H1 (cell line): Measurements from ENCODE around the gene ENTPD5. TPM values are rescaled to one million over a fixed set of nuclear protein-coding genes. Genes with fewer than 3 reads are reported as not detected.

Experiments
- CTCF ChIA-PET: fragments of 300-600 bp; sonication (Branson Sonifier 250); formaldehyde crosslinking; loops from one replicate; lab custom pipeline; 2021; ENCODE audit not compliant: partially characterized antibody; lab: Charles Lee
- POLR2A ChIA-PET: fragments of 300-600 bp; sonication (Branson Sonifier 250); formaldehyde crosslinking; loops from one replicate; lab custom pipeline; 2021; ENCODE audit warnings: inconsistent platforms; ENCODE audit not compliant: partially characterized antibody; lab: Charles Lee
- DNase-seq, 2 experiments: peaks; one replicate each; pipeline versions ENCODE4 v3.0.0 to v3.0.0-alpha.2; 2010 to 2022; ENCODE audit warnings: low spot score in 2 of 2, low read depth in 1 of 2, mixed read lengths in 1 of 2
- FAIRE-seq: peaks from 2 replicates; lab custom pipeline; 2011; peaks lifted over from hg19 to GRCh38; lab: Jason Lieb, UNC
- H2AFZ ChIP-seq: 2 replicates; pipeline ENCODE4 v1.8.1; 2012; ENCODE audit warnings: low read length, inconsistent platforms
- H2AK5ac ChIP-seq: 2 replicates; pipeline ENCODE4 v1.6.1; 2013; ENCODE audit warnings: low read depth, low read length
- H2BK120ac ChIP-seq: replicated peaks from 2 replicates; pipeline ENCODE3; 2013; ENCODE audit warnings: low read depth, low read length, inconsistent platforms
- H2BK12ac ChIP-seq: 2 replicates; pipeline ENCODE4 v1.6.1; 2013; ENCODE audit warnings: low read depth, low read length
- H2BK15ac ChIP-seq: 2 replicates; pipeline ENCODE4 v1.6.1; 2013; ENCODE audit warnings: low read length
- H2BK20ac ChIP-seq: 2 replicates; pipeline ENCODE4 v1.6.1; 2013; ENCODE audit warnings: low read length
- H2BK5ac ChIP-seq: 2 replicates; pipeline ENCODE4 v1.6.1; 2013; ENCODE audit warnings: low read depth, low read length
- H3K14ac ChIP-seq: 2 replicates; pipeline ENCODE4 v1.6.1; 2013; ENCODE audit warnings: inconsistent platforms; ENCODE audit not compliant: insufficient read length
- H3K18ac ChIP-seq: 2 replicates; pipeline ENCODE4 v1.6.1; 2013; ENCODE audit warnings: low read length; ENCODE audit errors: extremely low read depth
- H3K23ac ChIP-seq: 2 replicates; pipeline ENCODE4 v1.6.1; 2013; ENCODE audit warnings: inconsistent platforms; ENCODE audit not compliant: insufficient read length
- H3K23me2 ChIP-seq: 2 replicates; pipeline ENCODE4 v1.6.1; 2013; ENCODE audit warnings: low read depth, low read length
- H3K27ac ChIP-seq: 2 replicates; pipeline ENCODE4 v1.6.1; 2011; ENCODE audit warnings: low read depth, low read length, inconsistent platforms
- H3K27me3 ChIP-seq, 4 experiments: replicated peaks in 1 of 4; 1 replicate in 1 of 4; 2 replicates in 3 of 4; pipeline versions ENCODE4 v1.6.1 to v1.8.1; 2011 to 2013; ENCODE audit warnings: low read length in 3 of 4, mild to moderate bottlenecking in 3 of 4, inconsistent platforms in 2 of 4, mixed read lengths in 2 of 4, moderate library complexity in 1 of 4; ENCODE audit not compliant: control insufficient read depth in 3 of 4, insufficient read depth in 3 of 4; ENCODE audit errors: extremely low read depth in 1 of 4
- H3K36me3 ChIP-seq, 4 experiments: 2 replicates each; pipeline versions ENCODE4 v1.6.1 to v1.8.1; 2011 to 2013; ENCODE audit warnings: mild to moderate bottlenecking in 4 of 4, low read length in 3 of 4, moderate library complexity in 2 of 4, control low read depth in 1 of 4, inconsistent platforms in 1 of 4; ENCODE audit not compliant: insufficient read depth in 4 of 4, control insufficient read depth in 2 of 4
- H3K4ac ChIP-seq: replicated peaks from 2 replicates; pipeline ENCODE3; 2013; ENCODE audit warnings: low read length, low read depth, mixed read lengths, inconsistent platforms; ENCODE audit not compliant: insufficient read length
- H3K4me1 ChIP-seq, 4 experiments: replicated peaks in 1 of 4; 1 replicate in 1 of 4; 2 replicates in 3 of 4; pipeline versions ENCODE4 v1.6.1 to v1.8.1; 2011 to 2013; ENCODE audit warnings: low read length in 3 of 4, inconsistent platforms in 2 of 4, mixed read lengths in 1 of 4; ENCODE audit not compliant: insufficient read depth in 4 of 4, control insufficient read depth in 3 of 4
- H3K4me2 ChIP-seq, 2 experiments: 2 replicates each; pipeline versions ENCODE4 v1.6.1 to v1.8.1; 2011 to 2013; ENCODE audit warnings: low read depth in 2 of 2, low read length in 2 of 2, control low read depth in 1 of 2, inconsistent platforms in 1 of 2, mild to moderate bottlenecking in 1 of 2; ENCODE audit not compliant: insufficient read depth in 1 of 2
- H3K4me3 ChIP-seq, 4 experiments: fragments of 200-600, 300-600 bp in 1 of 4; sonication (generic), shearing (Covaris generic), sonication (Bioruptor Twin) in 1 of 4; 2 replicates each; pipeline versions ENCODE4 v1.5.1 to v1.8.1; 2011 to 2016; ENCODE audit warnings: low read length in 4 of 4, low read depth in 3 of 4, control low read depth in 2 of 4, inconsistent platforms in 2 of 4, mild to moderate bottlenecking in 2 of 4, mixed read lengths in 1 of 4, moderate library complexity in 1 of 4; ENCODE audit not compliant: insufficient read depth in 2 of 4; ENCODE audit errors: extremely low read depth in 1 of 4
- H3K56ac ChIP-seq: replicated peaks from 2 replicates; pipeline ENCODE3; 2013; ENCODE audit warnings: low read depth, mild to moderate bottlenecking, mixed read lengths, low read length, inconsistent platforms; ENCODE audit not compliant: insufficient read length
- H3K79me1 ChIP-seq: 2 replicates; pipeline ENCODE4 v1.6.1; 2013; ENCODE audit warnings: low read depth, low read length, control low read depth
- H3K79me2 ChIP-seq, 2 experiments: 2 replicates each; pipeline versions ENCODE4 v1.6.1 to v1.8.1; 2012 to 2013; ENCODE audit warnings: low read length in 2 of 2, mild to moderate bottlenecking in 2 of 2, inconsistent platforms in 1 of 2; ENCODE audit not compliant: insufficient read depth in 2 of 2, control insufficient read depth in 1 of 2
- H3K9ac ChIP-seq, 4 experiments: replicated peaks in 1 of 4; 1 replicate in 1 of 4; 2 replicates in 3 of 4; pipeline versions ENCODE4 v1.6.1 to v1.8.1; 2011 to 2013; ENCODE audit warnings: low read depth in 3 of 4, low read length in 3 of 4, control low read depth in 2 of 4, mild to moderate bottlenecking in 2 of 4, moderate library complexity in 2 of 4, inconsistent platforms in 1 of 4; ENCODE audit errors: extremely low read depth in 1 of 4
- H3K9me3 ChIP-seq, 2 experiments: 2 replicates each; pipeline versions ENCODE4 v1.6.1 to v1.8.1; 2012 to 2013; ENCODE audit warnings: mild to moderate bottlenecking in 2 of 2, moderate library complexity in 2 of 2, control low read depth in 1 of 2, inconsistent platforms in 1 of 2, low read depth in 1 of 2, low read length in 1 of 2, mixed read lengths in 1 of 2; ENCODE audit not compliant: insufficient read depth in 2 of 2
- H4K20me1 ChIP-seq, 2 experiments: replicated peaks in 1 of 2; 2 replicates each; pipeline versions ENCODE3 to v1.8.1; 2011 to 2013; ENCODE audit warnings: inconsistent platforms in 2 of 2, low read length in 2 of 2, mild to moderate bottlenecking in 1 of 2; ENCODE audit not compliant: insufficient read depth in 2 of 2, control insufficient read depth in 1 of 2
- H4K5ac ChIP-seq: 2 replicates; pipeline ENCODE4 v1.6.1; 2013; ENCODE audit warnings: low read length, low read depth, mixed read lengths, inconsistent platforms; ENCODE audit not compliant: insufficient read length
- H4K8ac ChIP-seq: 2 replicates; pipeline ENCODE4 v1.8.0; 2013; ENCODE audit warnings: mild to moderate bottlenecking, moderate library complexity, low read length, inconsistent platforms; ENCODE audit not compliant: insufficient read depth; ENCODE audit errors: extremely low read depth
- H4K91ac ChIP-seq: replicated peaks from 2 replicates; pipeline ENCODE3; 2013; ENCODE audit warnings: low read length, mixed read lengths, inconsistent platforms; ENCODE audit not compliant: insufficient read length
- ASH2L ChIP-seq: fragments of 200-600, 300-600 bp; sonication (generic); IDR thresholded peaks from one replicate; pipeline ENCODE4 v1.7.1; 2017; ENCODE audit warnings: low read length
- CHD2 ChIP-seq: IDR thresholded peaks from 2 replicates; pipeline ENCODE4 v1.6.1; 2012; ENCODE audit warnings: low read length, improper control_type of control experiment
- CREB1 ChIP-seq: IDR thresholded peaks from 2 replicates; pipeline ENCODE4 v1.6.1; 2012; ENCODE audit warnings: inconsistent platforms
- EZH2 ChIP-seq: fragments of 200-600 bp; sonication (generic); IDR thresholded peaks from 2 replicates; pipeline ENCODE4 v1.7.1; 2012; ENCODE audit warnings: low read depth, mild to moderate bottlenecking, moderate library complexity, low read length, inconsistent platforms; ENCODE audit not compliant: severe bottlenecking
- NANOG ChIP-seq: IDR thresholded peaks from 2 replicates; pipeline ENCODE4 v1.6.1; 2011; ENCODE audit warnings: low read length, low read depth, mild to moderate bottlenecking, inconsistent platforms; ENCODE audit not compliant: insufficient read depth, poor library complexity, severe bottlenecking
- POLR2AphosphoS5 ChIP-seq: IDR thresholded peaks from 2 replicates; pipeline ENCODE4 v1.6.1; 2011; ENCODE audit warnings: low read depth, low read length
- RFX5 ChIP-seq: IDR thresholded peaks from 2 replicates; pipeline ENCODE4 v1.6.1; 2011; ENCODE audit warnings: low read depth, low read length, improper control_type of control experiment, borderline replicate concordance
- SIRT6 ChIP-seq: IDR thresholded peaks from one replicate; pipeline ENCODE4 v1.7.1; 2012; ENCODE audit warnings: low read length, inconsistent platforms
- WGBS, 2 experiments: shearing (Covaris generic) in 1 of 2; methylation state at CpG; one replicate each; pipeline versions ENCODE4 v1.1.6 to v1.1.7; 2013 to 2015; ENCODE audit warnings: low lambda C conversion rate in 2 of 2, mixed read lengths in 2 of 2, inconsistent platforms in 1 of 2, low coverage in 1 of 2, missing lambda C conversion rate in 1 of 2; ENCODE audit not compliant: insufficient replicate concordance in 2 of 2, insufficient coverage in 1 of 2, insufficient read length in 1 of 2; ENCODE audit errors: extremely low coverage in 1 of 2, missing lambda C conversion rate in 1 of 2; 5-methylcytosine and 5-hydroxymethylcytosine counted together
- polyA plus RNA-seq, 7 experiments: library from polyadenylated mRNA; depleted of rRNA in 3 of 7; stranded (reverse) in 5 of 7; unstranded in 2 of 7; fragments of >200 nt in 5 of 7; fragments of 200-250 nt in 2 of 7; gene quantifications; 1 replicate in 5 of 7; 2 replicates in 1 of 7; 4 replicates in 1 of 7; pipeline versions ENCODE4 v1.2.1 to v1.2.3, GENCODE V29; 2011 to 2013; ENCODE audit warnings: missing spikeins in 2 of 7, mixed read lengths in 2 of 7
- total RNA-seq: library from RNA; stranded (reverse); fragmentation: NEBNext Ultra II Directional; extraction: Animal tissue kit (Norgen Biotek cat#: 25700); gene quantifications from 2 replicates; pipeline ENCODE4 v1.2.1, GENCODE V29; 2021

The ENTPD5 gene
- total and polyA plus RNA-seq, 2 of the 8 experiments (the other 6 are each of a cell fraction or from before 2014, with no cell fraction given), result 5.0 to 6.5 TPM

DNA sequence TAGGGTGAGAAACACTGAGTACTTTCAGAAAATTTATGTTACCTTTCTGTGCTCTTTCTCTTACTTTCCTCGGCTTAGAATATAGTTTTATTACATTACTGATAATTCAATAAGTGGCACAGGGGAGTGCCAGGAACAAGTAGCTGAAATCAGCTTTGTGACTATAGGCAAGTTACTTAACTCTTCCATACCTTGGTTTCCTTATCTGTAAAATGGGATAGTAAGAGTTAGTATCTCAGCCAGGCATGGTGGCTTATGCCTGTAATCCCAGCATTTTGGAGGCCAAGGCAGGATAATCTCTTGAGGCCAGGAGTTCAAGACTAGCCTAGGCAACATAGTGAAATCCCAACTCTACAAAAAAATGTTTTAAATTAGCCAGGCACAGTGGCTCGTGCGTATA lies 15.5 kb upstream of the ENTPD5 start:
- Histone ChIP-seq H4K5ac (no peak overlapping the region), H3K18ac (no peak overlapping the region), H3K23me2 (no peaks in the 10 kb centered on the region), H3K4me1 (no peaks in the 10 kb centered on the region), H3K9me3 (no peaks in the 10 kb centered on the region), H3K23ac (no peak overlapping the region), H3K27me3 (no peaks in the 10 kb centered on the region), H4K20me1 (no peaks in the 10 kb centered on the region), H2AFZ (no peak overlapping the region), H3K79me2 (no peaks in the 10 kb centered on the region), H2AK5ac (no peak overlapping the region), H2BK20ac (no peak overlapping the region), H3K4ac (no peak overlapping the region), H4K8ac (no peak overlapping the region), H2BK120ac (no peak overlapping the region), H2BK5ac (no peak overlapping the region), H3K27ac (no peak overlapping the region), H3K79me1 (no peaks in the 10 kb centered on the region), H2BK15ac (no peak overlapping the region), H3K56ac (no peak overlapping the region), H3K4me3 (no peak overlapping the region), H3K36me3 (no peaks in the 10 kb centered on the region), H3K14ac (no peak overlapping the region), H3K4me2 (no peak overlapping the region), H2BK12ac (no peak overlapping the region), H4K91ac (no peak overlapping the region), H3K9ac (no peak overlapping the region)
- FAIRE-seq, result no peak
- 78% methylated on average over 3 of the region's 3 CpGs; no CpG with 5 or more reads in 1 of the 2 experiments for WGBS, 2 experiments
- no peak for DNase-seq
- TF ChIP-seq POLR2AphosphoS5, result no peak
- no peak for TF ChIP-seq CREB1
- TF ChIP-seq CHD2, result no peak
- TF ChIP-seq ASH2L, result no peak
- TF ChIP-seq SIRT6, result no peak
- TF ChIP-seq RFX5, result no peak
- no peak for TF ChIP-seq EZH2
- TF ChIP-seq NANOG, result no peak
- POLR2A ChIA-PET, result no interaction called here
- CTCF ChIA-PET, result interaction anchor here (1.6 to 2.7 kb wide), 2 partner anchors 14 to 78 kb away, joined by 6 to 9 read pairs; no protein-coding TSS in a partner anchor
